Caco-2 (cell line): Measurements from ENCODE around the gene SLIT3. TPM values are rescaled to one million over a fixed set of nuclear protein-coding genes. Genes with fewer than 3 reads are reported as not detected.

Source experiments
- BruUV-seq: library from RNA; stranded (reverse); fragments of 400-500 nt; replicated peaks from 2 replicates; lab custom pipeline; 2021; lab: Mats Ljungman, UMichigan
- CTCF ChIA-PET: fragments of 300-600 bp; sonication (Branson Sonifier 250); formaldehyde crosslinking; loops from one replicate; lab custom pipeline; 2022; ENCODE audit warnings: antibody characterized with exemption; lab: Charles Lee
- POLR2A ChIA-PET: fragments of 300-600 bp; sonication (Branson Sonifier 250); formaldehyde crosslinking; loops from one replicate; lab custom pipeline; 2022; ENCODE audit warnings: antibody characterized with exemption; lab: Charles Lee
- DNase-seq, 2 experiments: peaks; one replicate each; pipeline versions ENCODE4 v3.0.0 to v3.0.0-alpha.2; 2020 to 2022
- H3K27me3 ChIP-seq: replicated peaks from 2 replicates; pipeline ENCODE4 v1.6.0; 2011; ENCODE audit warnings: low read length; ENCODE audit not compliant: control insufficient read depth, insufficient read depth
- H3K36me3 ChIP-seq: 2 replicates; pipeline ENCODE4 v1.5.1; 2011; ENCODE audit warnings: low read length; ENCODE audit not compliant: control insufficient read depth, insufficient read depth
- H3K4me1 ChIP-seq: fragments of 250-450 bp; sonication (Bioruptor Pico); 2 replicates; pipeline ENCODE4 v1.5.1; 2020; ENCODE audit warnings: mild to moderate bottlenecking
- H3K4me3 ChIP-seq: 2 replicates; pipeline ENCODE4 v1.5.1; 2011; ENCODE audit warnings: low read depth, mild to moderate bottlenecking, control low read depth, low read length
- H3K9me3 ChIP-seq: fragments of 250-450 bp; sonication (Bioruptor Pico); 2 replicates; pipeline ENCODE4 v1.5.1; 2020; ENCODE audit warnings: mild to moderate bottlenecking, moderate library complexity
- H3K27ac Mint-ChIP-seq: one replicate; pipeline ENCODE4 v1.8.0; 2022; ENCODE audit warnings: mixed read lengths; ENCODE audit not compliant: unreplicated experiment
- H3K27me3 Mint-ChIP-seq: one replicate; pipeline ENCODE4 v1.8.0; 2022; ENCODE audit warnings: mixed read lengths; ENCODE audit not compliant: insufficient read depth, unreplicated experiment
- H3K36me3 Mint-ChIP-seq: one replicate; pipeline ENCODE4 v1.8.0; 2022; ENCODE audit warnings: mild to moderate bottlenecking, mixed read lengths; ENCODE audit not compliant: insufficient read depth, unreplicated experiment
- H3K4me1 Mint-ChIP-seq: one replicate; pipeline ENCODE4 v1.8.0; 2022; ENCODE audit warnings: low read depth, mixed read lengths; ENCODE audit not compliant: unreplicated experiment
- H3K4me3 Mint-ChIP-seq: one replicate; pipeline ENCODE4 v1.8.0; 2022; ENCODE audit warnings: mild to moderate bottlenecking, moderate library complexity, mixed read lengths; ENCODE audit not compliant: unreplicated experiment
- H3K9me3 Mint-ChIP-seq: one replicate; pipeline ENCODE4 v1.8.0; 2022; ENCODE audit warnings: mixed read lengths; ENCODE audit not compliant: unreplicated experiment
- CTCF ChIP-seq, 2 experiments: fragments of 200-600 bp in 1 of 2; IDR thresholded peaks; 1 replicate in 1 of 2; 2 replicates in 1 of 2; pipeline versions ENCODE4 v1.5.1 to v1.8.0; 2011 to 2022; ENCODE audit warnings: antibody characterized with exemption in 1 of 2, control low read depth in 1 of 2, inconsistent platforms in 1 of 2, low read depth in 1 of 2, low read length in 1 of 2, mild to moderate bottlenecking in 1 of 2, moderate library complexity in 1 of 2; ENCODE audit not compliant: insufficient read depth in 1 of 2, severe bottlenecking in 1 of 2, unreplicated experiment in 1 of 2
- intact Hi-C: fragments of 100-400 bp; cut with micrococcal nuclease; formaldehyde crosslinking; loops from one replicate; pipeline ENCODE4 v1.10.0; 2022; ENCODE audit not compliant: unreplicated experiment
- total RNA-seq: library from RNA; stranded (reverse); gene quantifications from 2 replicates; pipeline ENCODE4 v1.2.3, GENCODE V29; 2022

Gene SLIT3
- total RNA-seq, 1 experiment from 2014 or later, result 2.1 TPM

GRCh38 chr5:168777651-168778050 lies 523.3 kb downstream of the SLIT3 start:
- no TSS peak for BruUV-seq
- Histone ChIP-seq H3K9me3 (no peaks in the 10 kb centered on the region), H3K27me3 (0 out of 2 replicates have a peak, but pooled peaks cover 1% of the 10 kb centered on the region), H3K4me1 (no peaks in the 10 kb centered on the region), H3K36me3 (no peaks in the 10 kb centered on the region), H3K4me3 (no peak overlapping the region)
- POLR2A ChIA-PET, result no interaction called here
- intact Hi-C loops, result no loop called here
- CTCF ChIA-PET, result no interaction called here
- H3K4me3 Mint-ChIP-seq, result no peak overlapping the region
- H3K36me3 Mint-ChIP-seq, result no peaks in the 10 kb centered on the region
- no peaks in the 10 kb centered on the region for H3K4me1 Mint-ChIP-seq
- H3K27ac Mint-ChIP-seq, result no peak overlapping the region
- no peaks in the 10 kb centered on the region for H3K9me3 Mint-ChIP-seq
- no peak for TF ChIP-seq CTCF (IDR thresholded peaks at IDR 0.05; ENCODE audit: insufficient read depth in 1 of 2, low read depth in 1 of 2, low read length in 1 of 2, severe bottlenecking in 1 of 2, unreplicated experiment in 1 of 2)
- H3K27me3 Mint-ChIP-seq, result no peaks in the 10 kb centered on the region
- no peak for DNase-seq

DNA sequence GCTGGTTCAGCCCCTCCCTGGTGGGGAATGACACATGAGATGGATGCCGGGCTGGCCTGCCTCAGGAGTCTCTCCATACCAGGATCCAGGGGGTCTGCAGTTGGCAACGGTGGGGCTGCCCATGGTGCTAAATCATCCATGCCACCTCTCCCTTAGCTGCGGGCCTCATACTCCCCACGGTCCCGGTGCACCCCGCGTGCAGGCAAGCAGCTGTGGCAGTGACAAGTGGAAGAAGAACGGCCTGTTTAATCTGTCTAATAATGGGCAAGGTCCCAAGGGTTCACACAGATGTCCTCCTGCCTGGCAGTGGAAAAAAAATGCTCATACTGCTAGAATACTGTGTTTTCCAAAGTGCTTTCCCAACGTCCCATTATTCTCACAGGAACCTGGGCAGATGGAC lies 524.9 kb downstream of the SLIT3 start:
- no peak overlapping the region for H3K4me3 ChIP-seq
- Mint-ChIP-seq H3K9me3 (no peaks in the 10 kb centered on the region), H3K4me1 (no peaks in the 10 kb centered on the region), H3K27me3 (no peaks in the 10 kb centered on the region), H3K36me3 (no peaks in the 10 kb centered on the region), H3K4me3 (no peak overlapping the region), H3K27ac (no peak overlapping the region)
- intact Hi-C loops, result no loop called here
- H3K9me3 ChIP-seq, result no peaks in the 10 kb centered on the region
- DNase-seq, result no peak
- H3K4me1 ChIP-seq, result no peaks in the 10 kb centered on the region
- 0 out of 2 replicates have a peak, but pooled peaks cover 1% of the 10 kb centered on the region for H3K27me3 ChIP-seq
- no TSS peak for BruUV-seq
- no peaks in the 10 kb centered on the region for H3K36me3 ChIP-seq
- CTCF ChIA-PET, result no interaction called here
- no peak for TF ChIP-seq CTCF (IDR thresholded peaks at IDR 0.05; ENCODE audit: insufficient read depth in 1 of 2, low read depth in 1 of 2, low read length in 1 of 2, severe bottlenecking in 1 of 2, unreplicated experiment in 1 of 2)
- POLR2A ChIA-PET, result no interaction called here

DNA sequence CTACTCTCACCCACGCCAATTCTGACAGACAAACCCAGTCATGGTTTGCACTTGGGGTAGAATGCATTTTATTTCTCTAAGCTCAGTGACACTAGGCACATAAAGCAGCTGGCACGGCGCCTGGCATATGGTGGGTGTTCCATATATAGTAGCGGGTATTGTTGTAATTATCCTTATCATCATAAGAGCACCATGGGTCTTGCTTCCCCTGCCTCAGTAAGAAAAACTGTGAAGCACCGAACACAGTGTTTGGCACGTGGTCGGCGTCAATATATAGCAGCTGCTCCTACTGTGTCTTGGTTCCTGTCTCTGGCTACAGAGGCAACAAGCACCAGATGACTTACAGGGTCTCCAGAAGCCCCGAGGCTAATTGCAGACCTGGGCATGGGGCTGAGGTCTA lies 527.7 kb downstream of the SLIT3 start:
- Mint-ChIP-seq H3K27me3 (peaks cover 2% of the 10 kb centered on the region), H3K9me3 (peaks cover 6% of the 10 kb centered on the region), H3K4me1 (no peaks in the 10 kb centered on the region), H3K36me3 (no peaks in the 10 kb centered on the region), H3K27ac (no peak overlapping the region), H3K4me3 (no peak overlapping the region)
- 0 out of 2 replicates have a peak, but pooled peaks cover 3% of the 10 kb centered on the region for H3K9me3 ChIP-seq
- CTCF ChIA-PET, result no interaction called here
- TF ChIP-seq CTCF (IDR thresholded peaks at IDR 0.05; ENCODE audit: insufficient read depth in 1 of 2, low read depth in 1 of 2, low read length in 1 of 2, severe bottlenecking in 1 of 2, unreplicated experiment in 1 of 2), result no peak
- DNase-seq, result no peak
- POLR2A ChIA-PET, result no interaction called here
- BruUV-seq, result no TSS peak
- H3K27me3 ChIP-seq, result 0 out of 2 replicates have a peak, but pooled peaks cover 1% of the 10 kb centered on the region
- intact Hi-C loops, result no loop called here
- H3K4me1 ChIP-seq, result no peaks in the 10 kb centered on the region
- H3K36me3 ChIP-seq, result no peaks in the 10 kb centered on the region
- no peak overlapping the region for H3K4me3 ChIP-seq
